NK-92 (cell line): ENCODE results near the gene ZNF724.
"Not testable (repeated sequence)": the region's sequence is repeated elsewhere in the genome, so short reads cannot be mapped to it uniquely, and the experiment has no call there.

ENCODE experiments used
- DNase-seq: peaks from one replicate; lab custom pipeline; 2025; ENCODE audit not compliant: unreplicated experiment; lab: John Stamatoyannopoulos, UW

Gene ZNF724

GRCh38 chr19:23253256-23253655 lies 3.1 kb upstream of the ZNF724 start:
- DNase-seq = not testable (repeated sequence)

- DNase-seq = no peak
Observed at GRCh38 chr19:23241419-23241818, 8.8 kb downstream of the ZNF724 start.

DNA sequence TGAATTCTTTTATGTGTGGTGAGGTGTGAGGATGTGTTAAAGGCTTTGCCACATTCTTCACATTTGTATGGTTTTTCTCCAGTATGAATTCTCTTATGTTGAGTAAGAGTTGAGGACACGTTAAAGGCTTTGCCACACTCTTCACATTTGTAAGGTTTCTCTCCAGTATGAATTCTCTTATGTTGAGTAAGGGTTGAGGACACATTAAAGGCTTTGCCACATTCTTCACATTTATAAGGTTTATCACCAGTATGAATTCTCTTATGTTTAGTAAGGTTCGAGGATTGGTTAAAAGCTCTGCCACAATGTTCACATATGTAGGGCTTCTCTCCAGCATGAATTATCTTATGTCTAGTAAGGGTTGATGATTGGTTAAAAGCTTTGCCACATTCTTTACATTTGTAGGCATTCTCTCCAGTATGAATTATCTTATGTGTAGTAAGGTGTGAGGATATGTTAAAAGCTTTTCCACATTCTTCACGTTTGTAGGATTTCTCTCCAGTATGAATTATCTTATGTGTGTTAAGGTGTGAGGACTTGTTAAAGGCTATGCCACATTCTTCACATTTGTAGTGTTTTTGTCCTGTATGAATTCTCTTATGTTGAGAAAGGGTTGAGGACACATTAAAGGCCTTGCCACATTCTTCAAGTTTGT lies 27.1 kb downstream of the ZNF724 start:
- no peak for DNase-seq

- DNase-seq = no peak
Observed at GRCh38 chr19:23203841-23204344, 46.3 kb downstream of the ZNF724 start.

- no peak for DNase-seq
Observed at GRCh38 chr19:23190341-23190740, 59.9 kb downstream of the ZNF724 start.

GRCh38 chr19:23183251-23183650 lies 66.9 kb downstream of the ZNF724 start:
- DNase-seq = no peak
